Endothelial cell of umbilical vein (primary cell): Measurements from ENCODE around the gene ORC1. TPM values are rescaled to one million over a fixed set of nuclear protein-coding genes. Genes with fewer than 3 reads are reported as not detected.

Source experiments
- BruUV-seq: library from RNA; stranded (reverse); fragments of 400-500 nt; replicated peaks from 2 replicates; lab custom pipeline; 2021; lab: Mats Ljungman, UMichigan
- CTCF ChIA-PET: fragments of 300-600, 350-600 bp; sonication (Branson Sonifier 250); formaldehyde crosslinking; loops from one replicate; lab custom pipeline; 2021; ENCODE audit warnings: antibody characterized with exemption, inconsistent platforms; lab: Charles Lee
- POLR2A ChIA-PET: fragments of 300-600, 350-600 bp; sonication (Branson Sonifier 250); formaldehyde crosslinking; loops from one replicate; lab custom pipeline; 2021; ENCODE audit warnings: antibody characterized with exemption, inconsistent platforms; lab: Charles Lee
- DNase-seq: peaks from one replicate; pipeline ENCODE4 v3.0.0-alpha.2; 2011; ENCODE audit warnings: low read depth, low spot score
- FAIRE-seq: peaks from 2 replicates; lab custom pipeline; 2011; peaks lifted over from hg19 to GRCh38; lab: Jason Lieb, UNC
- H2AFZ ChIP-seq: 2 replicates; pipeline ENCODE4 v1.6.0; 2012; ENCODE audit warnings: low read depth, low read length, control low read depth, inconsistent platforms
- H3K27ac ChIP-seq: 2 replicates; pipeline ENCODE4 v1.5.1; 2011; ENCODE audit warnings: low read depth, mild to moderate bottlenecking, control low read depth, low read length, moderate library complexity; ENCODE audit not compliant: insufficient read depth
- H3K27me3 ChIP-seq, 2 experiments: 2 replicates each; pipeline versions ENCODE4 v1.6.0 to v1.6.1; 2011; ENCODE audit warnings: low read length in 2 of 2, mixed read lengths in 1 of 2; ENCODE audit not compliant: control insufficient read depth in 2 of 2, insufficient read depth in 2 of 2
- H3K36me3 ChIP-seq, 2 experiments: 2 replicates in 1 of 2; 3 replicates in 1 of 2; pipeline ENCODE4 v1.5.1; 2011; ENCODE audit warnings: low read length in 2 of 2, mild to moderate bottlenecking in 1 of 2, moderate library complexity in 1 of 2; ENCODE audit not compliant: control insufficient read depth in 2 of 2, insufficient read depth in 2 of 2; ENCODE audit errors: extremely low read depth in 1 of 2
- H3K4me1 ChIP-seq: 3 replicates; pipeline ENCODE4 v1.5.1; 2011; ENCODE audit warnings: mild to moderate bottlenecking, low read length; ENCODE audit not compliant: control insufficient read depth, insufficient read depth; ENCODE audit errors: extremely low read depth
- H3K4me2 ChIP-seq: 2 replicates; pipeline ENCODE4 v1.6.1; 2011; ENCODE audit warnings: low read length, control low read depth, mixed read lengths; ENCODE audit not compliant: insufficient read depth
- H3K4me3 ChIP-seq, 3 experiments: fragments of 200-600 bp in 1 of 3; sonication (generic), shearing (Covaris generic) in 1 of 3; replicated peaks in 1 of 3; 2 replicates each; pipeline ENCODE4 v1.5.1; 2011 to 2016; ENCODE audit warnings: control low read depth in 3 of 3, low read length in 3 of 3, mild to moderate bottlenecking in 2 of 3, inconsistent platforms in 1 of 3, low read depth in 1 of 3, moderate library complexity in 1 of 3; ENCODE audit not compliant: insufficient read depth in 1 of 3
- H3K79me2 ChIP-seq: 2 replicates; pipeline ENCODE4 v1.6.0; 2012; ENCODE audit warnings: low read length, inconsistent platforms; ENCODE audit not compliant: control insufficient read depth, insufficient read depth
- H3K9ac ChIP-seq: replicated peaks from 2 replicates; pipeline ENCODE3; 2011; ENCODE audit warnings: low read length, control low read depth; ENCODE audit not compliant: insufficient read depth; ENCODE audit errors: extremely low read depth
- H3K9me1 ChIP-seq: replicated peaks from 3 replicates; pipeline ENCODE4 v1.6.0; 2011; ENCODE audit warnings: mild to moderate bottlenecking, low read length; ENCODE audit not compliant: control insufficient read depth, insufficient read depth; ENCODE audit errors: extremely low read depth
- H3K9me3 ChIP-seq: replicated peaks from 2 replicates; pipeline ENCODE4 v1.5.1; 2012; ENCODE audit warnings: low read length, inconsistent platforms; ENCODE audit not compliant: control insufficient read depth, insufficient read depth
- H4K20me1 ChIP-seq: replicated peaks from 2 replicates; pipeline ENCODE3; 2011; ENCODE audit warnings: mild to moderate bottlenecking, low read length; ENCODE audit not compliant: control insufficient read depth, insufficient read depth; ENCODE audit errors: extremely low read depth
- CTCF ChIP-seq, 2 donors: IDR thresholded peaks; 1 replicate in 1 of 2; 2 replicates in 1 of 2; pipeline ENCODE4 v1.5.1; 2011; ENCODE audit warnings: low read length in 2 of 2, mild to moderate bottlenecking in 2 of 2, moderate library complexity in 2 of 2, control low read depth in 1 of 2, inconsistent platforms in 1 of 2, low read depth in 1 of 2; ENCODE audit not compliant: insufficient read depth in 1 of 2; ENCODE audit errors: extremely low read depth in 1 of 2
- EZH2 ChIP-seq: IDR thresholded peaks from 2 replicates; pipeline ENCODE4 v1.6.1; 2012; ENCODE audit warnings: borderline replicate concordance, low read depth, mild to moderate bottlenecking, moderate library complexity, low read length, inconsistent platforms; ENCODE audit not compliant: severe bottlenecking
- FOS ChIP-seq: IDR thresholded peaks from 2 replicates; pipeline ENCODE4 v1.6.1; 2011; ENCODE audit warnings: mild to moderate bottlenecking, low read length, moderate library complexity, borderline replicate concordance; ENCODE audit not compliant: insufficient read depth
- GATA2 ChIP-seq: IDR thresholded peaks from 2 replicates; pipeline ENCODE4 v1.7.0; 2011; ENCODE audit warnings: low read depth, mild to moderate bottlenecking, moderate library complexity, mixed read lengths, low read length; ENCODE audit not compliant: insufficient read length, insufficient read depth
- JUN ChIP-seq: IDR thresholded peaks from 2 replicates; pipeline ENCODE4 v1.6.1; 2011; ENCODE audit warnings: borderline replicate concordance, low read depth; ENCODE audit not compliant: insufficient read length, insufficient read depth
- MAX ChIP-seq: IDR thresholded peaks from 2 replicates; pipeline ENCODE4 v1.6.1; 2011; ENCODE audit not compliant: insufficient read depth, insufficient read length
- MYC ChIP-seq: IDR thresholded peaks from one replicate; pipeline ENCODE4 v1.6.1; 2011; ENCODE audit warnings: mild to moderate bottlenecking, low read depth, low read length
- POLR2A ChIP-seq: IDR thresholded peaks from 2 replicates; pipeline ENCODE4 v1.6.1; 2012; ENCODE audit warnings: low read depth, mild to moderate bottlenecking, control low read depth, low read length
- POLR2AphosphoS5 ChIP-seq: IDR thresholded peaks from 2 replicates; pipeline ENCODE4 v1.6.1; 2012; ENCODE audit warnings: low read depth, mild to moderate bottlenecking, control low read depth, low read length, moderate library complexity; ENCODE audit not compliant: insufficient read depth
- dilution Hi-C: fragments of 300-500 bp; cut with MboI; formaldehyde crosslinking; loops from one replicate; pipeline ENCODE4 v1.15.0; 2019; ENCODE audit warnings: low sequenced_read_pairs; ENCODE audit not compliant: extremely low pct_ligation_motif_present
- intact Hi-C: fragments of 100-400 bp; cut with micrococcal nuclease; formaldehyde crosslinking; loops from one replicate; pipeline ENCODE4 v1.10.0; 2022
- polyA plus RNA-seq, 4 experiments: library from polyadenylated mRNA; depleted of rRNA in 3 of 4; stranded (reverse) in 3 of 4; unstranded in 1 of 4; fragments of >200 nt; gene quantifications; 2 replicates each; pipeline versions ENCODE4 v1.2.1 to v1.2.3, GENCODE V29; 2011 to 2012; ENCODE audit warnings: missing spikeins in 1 of 4
- total RNA-seq: library from RNA; stranded (reverse); gene quantifications from 2 replicates; pipeline ENCODE4 v1.2.3, GENCODE V29; 2021

The ORC1 gene
- total and polyA plus RNA-seq, 2 donors (not counting 3 experiments of a cell fraction or from before 2014, with no cell fraction given) = 6.5 to 12.0 TPM

- H3K9me3 ChIP-seq = no peaks in the 10 kb centered on the region
- FAIRE-seq (peak; percentile 82), DNase-seq (peak; percentile 69)
- POLR2A ChIA-PET = no interaction called here
- H3K79me2 ChIP-seq = peaks cover 26% of the 10 kb centered on the region
- H3K27ac ChIP-seq = peak overlapping the region; percentile 86
- dilution Hi-C loops (no loop called here), intact Hi-C loops (loop anchor here (1.0 to 5.0 kb wide), 4 partner anchors 224 to 488 kb away; partner anchors contain the start of genes BTF3L4, NRDC and TXNDC12)
- H3K9me1 ChIP-seq = no peaks in the 10 kb centered on the region
- H2AFZ ChIP-seq = peak overlapping the region; percentile 88
- TF ChIP-seq FOS (peak; percentile 71), POLR2A (no peak), POLR2AphosphoS5 (peak; percentile 43), GATA2 (no peak), MYC (no peak)
- H3K4me3 ChIP-seq = peak overlapping the region; percentile 78 to 94 (median 93)
- H3K4me2 ChIP-seq = peak overlapping the region; percentile 77
- CTCF ChIA-PET = interaction anchor here (1.0 to 2.2 kb wide), 6 partner anchors 11 to 321 kb away, joined by 3 to 8 read pairs (median 5); partner anchors contain the start of genes ORC1 and PRPF38A
- no peaks in the 10 kb centered on the region for H3K27me3 ChIP-seq
- H3K9ac ChIP-seq = peak overlapping the region; percentile 93
- H3K4me1 ChIP-seq = peaks cover 11% of the 10 kb centered on the region
- TSS peak; percentile 57 for BruUV-seq
- no peaks in the 10 kb centered on the region for H4K20me1 ChIP-seq
- H3K36me3 ChIP-seq = peaks cover 6 to 29% of the 10 kb centered on the region in 2 experiments
Observed at GRCh38 chr1:52365071-52365745, 39.0 kb downstream of the ORC1 start.

DNA sequence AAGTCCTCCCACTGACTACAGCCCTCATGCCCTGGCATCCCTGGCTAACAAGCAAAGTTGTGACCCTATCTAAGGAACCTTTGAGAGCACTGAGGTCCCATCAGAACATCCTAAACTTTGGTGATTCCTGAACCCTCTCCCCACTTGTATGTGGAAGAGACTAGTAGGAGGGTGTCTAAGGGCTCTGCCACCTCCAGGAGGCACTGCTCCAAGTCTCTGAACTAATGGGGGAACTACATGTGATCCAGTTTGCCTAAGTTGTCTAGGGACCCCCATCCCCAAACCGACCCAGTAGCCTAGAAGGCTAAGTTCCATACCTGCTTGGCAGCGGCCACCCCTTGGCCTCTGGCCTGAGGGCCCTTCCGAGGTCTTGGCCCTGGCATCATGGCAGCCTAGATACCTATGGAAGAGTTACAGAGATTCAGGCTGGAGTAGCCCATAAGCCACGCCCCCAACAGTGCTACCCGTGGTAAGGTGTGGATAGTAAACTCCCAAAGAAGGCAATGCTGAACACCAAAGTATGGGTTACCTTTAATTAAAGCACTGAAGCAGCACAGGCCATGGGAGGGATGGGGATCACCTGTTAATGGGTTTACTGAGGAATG, 39.9 kb downstream of the ORC1 start:
- no peaks in the 10 kb centered on the region for H3K9me3 ChIP-seq
- DNase-seq = no peak
- H4K20me1 ChIP-seq = no peaks in the 10 kb centered on the region
- intact Hi-C loops (no loop called here), dilution Hi-C loops (no loop called here)
- no peak overlapping the region for H2AFZ ChIP-seq
- CTCF ChIA-PET = interaction anchor here (1.0 to 1.9 kb wide), 3 partner anchors 14 to 238 kb away, joined by 3 to 6 read pairs (median 5); no protein-coding TSS in a partner anchor
- H3K36me3 ChIP-seq = peaks cover 6 to 37% of the 10 kb centered on the region in 2 experiments
- peak overlapping the region; percentile 77 for H3K4me2 ChIP-seq
- FAIRE-seq = no peak
- no peak overlapping the region for H3K4me3 ChIP-seq
- TF ChIP-seq POLR2A (no peak), MYC (no peak), CTCF (IDR thresholded peaks at IDR 0.05; ENCODE audit: extremely low read depth in 1 of 2, insufficient read depth in 1 of 2, low read depth in 1 of 2, low read length in 2 of 2) (no peak), MAX (no peak), EZH2 (no peak), POLR2AphosphoS5 (no peak), FOS (no peak), JUN (no peak), GATA2 (no peak)
- no peaks in the 10 kb centered on the region for H3K9me1 ChIP-seq
- no peak overlapping the region for H3K9ac ChIP-seq
- no TSS peak for BruUV-seq
- H3K79me2 ChIP-seq = peaks cover 26% of the 10 kb centered on the region
- H3K4me1 ChIP-seq = peaks cover 11% of the 10 kb centered on the region
- no peak overlapping the region for H3K27ac ChIP-seq
- POLR2A ChIA-PET = no interaction called here
- no peaks in the 10 kb centered on the region for H3K27me3 ChIP-seq
